Activated T-cell treated with anti-CD3 and anti-CD28 coated beads for 24 hours (primary cell): ENCODE results near the gene NIF3L1.
"Not testable (repeated sequence)": the region's sequence is repeated elsewhere in the genome, so short reads cannot be mapped to it uniquely, and the experiment has no call there.

ENCODE experiments used
- DNase-seq: peaks from one replicate; pipeline ENCODE4 v3.0.0-alpha.2; 2020; ENCODE audit warnings: low read depth

NIF3L1 gene

DNA sequence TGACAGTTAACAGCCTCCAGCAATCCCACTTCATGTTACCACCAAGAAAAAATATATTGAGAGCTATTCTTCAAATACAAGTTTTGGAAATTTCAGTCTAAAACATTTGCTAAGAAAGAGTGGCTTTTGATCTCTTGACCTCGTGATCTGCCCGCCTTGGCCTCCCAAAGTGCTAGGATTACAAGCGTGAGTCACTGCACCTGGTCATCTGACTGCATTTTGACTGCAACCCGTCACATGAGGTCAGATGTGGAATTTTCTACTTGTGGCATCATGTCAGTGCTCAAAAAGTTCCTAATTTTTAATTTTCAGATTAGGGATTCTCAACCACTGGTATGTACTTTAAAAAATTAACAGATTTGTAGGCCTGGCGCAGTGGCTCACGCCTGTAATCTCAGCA lies 15.6 kb upstream of the NIF3L1 start:
- no peak for DNase-seq

GRCh38 chr2:200877443-200877842 lies 11.7 kb upstream of the NIF3L1 start:
- DNase-seq = no peak

DNA sequence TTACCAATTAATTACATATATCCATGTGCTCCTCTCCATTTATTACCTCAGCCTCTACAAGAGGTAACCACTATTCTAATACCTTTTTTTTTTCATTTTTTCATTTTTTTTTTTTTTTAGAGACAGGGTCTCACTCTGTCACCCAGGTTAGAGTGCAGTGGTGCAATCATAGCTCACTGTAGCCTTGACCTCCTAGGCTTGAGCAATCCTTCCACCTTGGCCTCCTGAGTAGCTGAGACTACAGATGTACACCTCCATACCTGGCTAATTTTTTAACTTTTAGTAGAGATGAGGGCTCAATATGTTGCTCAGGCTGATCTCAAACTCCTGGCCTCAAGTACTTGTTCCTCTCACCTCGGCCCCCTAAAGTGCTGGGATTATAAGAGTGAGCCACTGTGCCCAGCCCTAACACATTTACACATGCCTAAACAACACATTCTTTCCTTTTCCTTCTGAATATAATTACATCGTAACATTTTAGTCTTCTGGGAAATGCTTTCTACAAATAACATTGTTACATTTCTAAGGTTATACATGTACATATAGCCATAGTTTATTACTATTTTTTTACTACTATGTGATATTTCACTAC lies 10.8 kb upstream of the NIF3L1 start:
- DNase-seq = no peak

DNA sequence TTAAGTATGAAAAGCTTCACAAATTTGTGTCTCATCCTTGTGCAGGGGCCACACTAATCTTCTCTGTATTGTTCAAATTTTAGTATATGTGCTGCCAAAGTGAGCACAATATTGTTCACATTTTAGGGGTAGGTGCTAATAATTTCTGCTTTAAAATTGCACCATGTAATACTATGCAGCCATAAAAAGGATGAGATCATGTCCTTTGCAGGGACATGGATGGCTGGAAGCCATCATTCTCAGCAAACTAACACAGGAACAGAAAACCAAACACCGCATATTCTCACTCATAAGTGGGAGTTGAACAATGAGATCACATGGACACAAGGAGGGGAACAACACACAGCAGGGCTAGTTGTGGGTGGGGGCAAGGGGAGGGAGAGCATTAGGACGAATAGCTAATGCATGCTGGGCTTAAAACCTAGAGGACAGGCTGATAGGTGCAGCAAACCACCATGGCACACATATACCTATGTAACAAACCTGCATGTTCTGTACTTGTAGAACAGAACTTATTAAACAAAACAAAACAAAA lies 7.4 kb upstream of the NIF3L1 start:
- DNase-seq = not testable (repeated sequence)

DNA sequence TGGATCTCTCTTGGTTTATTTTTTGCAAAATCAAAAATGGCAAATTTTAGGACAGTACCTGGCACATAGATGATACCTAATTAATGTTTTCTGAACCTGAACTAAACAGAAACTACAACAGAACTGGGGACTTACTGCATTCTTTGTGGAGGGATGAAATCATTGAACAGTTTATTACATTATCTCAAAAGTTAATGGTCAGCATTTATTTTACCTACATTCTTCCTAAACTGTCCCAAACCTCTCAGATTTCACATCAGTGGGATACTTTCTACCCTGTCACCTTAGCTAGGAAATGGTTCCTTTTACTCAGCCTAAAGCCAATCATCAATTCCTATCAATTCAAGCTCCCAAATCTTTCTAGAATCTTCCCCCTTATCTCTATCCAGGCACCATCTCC lies 10.3 kb downstream of the NIF3L1 start:
- no peak for DNase-seq

DNA sequence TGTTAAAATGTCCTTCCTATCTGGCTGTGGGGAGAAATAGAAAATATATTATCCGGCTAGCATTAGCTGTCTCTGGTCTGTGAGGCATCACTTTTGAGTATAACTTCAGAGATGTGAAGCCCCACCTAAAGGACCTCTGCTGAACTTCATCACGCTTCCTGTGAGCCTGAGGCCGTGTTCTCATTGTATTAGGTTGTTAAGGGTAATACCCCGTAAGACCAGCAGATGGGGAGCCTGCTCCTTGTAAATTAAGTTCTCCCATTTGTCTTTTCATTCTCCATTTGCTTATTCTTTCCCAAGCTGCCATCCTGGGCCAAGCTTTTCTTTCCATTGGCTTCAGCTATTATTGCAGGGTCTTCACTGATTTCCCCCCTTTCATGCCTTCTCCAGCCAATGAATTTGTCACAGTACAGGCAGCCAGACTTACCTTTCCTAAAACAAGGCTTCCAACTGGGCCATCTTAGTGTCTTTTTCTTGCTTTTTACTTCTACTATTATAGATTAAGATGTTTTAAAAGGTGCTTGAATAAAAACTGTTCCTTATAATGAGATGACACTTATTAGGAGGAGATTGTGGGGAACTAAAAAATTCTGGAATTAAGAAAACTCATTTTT lies 12.4 kb downstream of the NIF3L1 start:
- DNase-seq = peak; percentile 63

- DNase-seq = peak; percentile 26
Observed at GRCh38 chr2:200905618-200906296, 16.6 kb downstream of the NIF3L1 start.

DNA sequence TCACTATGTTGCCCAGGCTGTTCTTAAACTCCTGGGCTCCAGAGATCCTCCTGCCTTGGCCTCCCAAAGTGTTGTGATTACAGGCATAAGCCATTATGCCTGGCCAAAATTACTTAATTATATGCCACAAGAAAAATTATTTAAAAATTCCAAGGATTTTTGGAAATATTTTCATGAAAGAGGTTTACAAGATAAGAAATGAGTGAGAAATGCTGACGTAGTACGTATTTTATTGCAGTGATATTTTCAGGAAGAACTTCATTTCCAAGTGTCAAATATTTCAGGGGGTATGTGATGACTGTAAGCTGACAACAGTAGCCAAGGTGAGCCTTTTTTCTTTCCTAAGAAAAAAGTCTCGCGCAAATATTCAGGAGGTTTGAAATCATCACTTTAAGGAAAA lies 20.8 kb downstream of the NIF3L1 start:
- DNase-seq = no peak

DNA sequence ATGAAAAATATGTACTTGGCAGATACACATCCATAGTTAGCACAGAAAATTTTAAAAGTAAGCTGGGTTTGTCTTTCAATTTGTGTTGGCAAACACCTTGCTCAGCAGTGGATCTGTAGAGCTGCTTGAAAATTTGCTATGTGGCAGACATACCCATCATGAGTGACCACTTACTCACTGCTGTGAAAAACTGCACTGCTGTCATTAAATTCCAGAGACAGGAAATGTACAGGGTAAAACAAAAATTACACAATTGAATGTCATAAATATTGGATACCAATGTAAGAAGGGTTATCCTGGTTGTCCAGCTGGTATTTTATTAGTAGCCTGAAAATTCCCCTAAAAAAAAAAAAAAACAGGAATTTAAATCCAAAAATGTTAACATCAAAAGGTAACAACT lies 24.5 kb downstream of the NIF3L1 start:
- DNase-seq = no peak

DNA sequence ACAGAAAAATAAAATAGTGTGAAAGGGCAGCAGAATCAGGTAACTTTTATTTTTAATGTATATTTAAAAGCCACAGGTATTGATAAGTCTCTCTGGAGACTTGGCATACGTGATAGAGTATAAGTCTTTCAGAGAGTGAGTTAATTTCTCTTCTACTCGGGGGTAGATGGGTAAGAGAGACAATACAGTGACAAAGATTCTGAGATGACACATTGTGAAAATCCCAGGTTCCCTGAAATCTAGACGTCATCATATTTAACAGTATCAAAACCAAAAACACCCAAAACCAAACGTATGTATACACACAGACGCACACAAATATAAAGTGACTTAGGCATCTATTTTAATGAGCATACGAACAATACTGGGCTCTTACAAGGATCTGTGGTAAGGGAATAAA lies 33.3 kb downstream of the NIF3L1 start:
- no peak for DNase-seq

DNA sequence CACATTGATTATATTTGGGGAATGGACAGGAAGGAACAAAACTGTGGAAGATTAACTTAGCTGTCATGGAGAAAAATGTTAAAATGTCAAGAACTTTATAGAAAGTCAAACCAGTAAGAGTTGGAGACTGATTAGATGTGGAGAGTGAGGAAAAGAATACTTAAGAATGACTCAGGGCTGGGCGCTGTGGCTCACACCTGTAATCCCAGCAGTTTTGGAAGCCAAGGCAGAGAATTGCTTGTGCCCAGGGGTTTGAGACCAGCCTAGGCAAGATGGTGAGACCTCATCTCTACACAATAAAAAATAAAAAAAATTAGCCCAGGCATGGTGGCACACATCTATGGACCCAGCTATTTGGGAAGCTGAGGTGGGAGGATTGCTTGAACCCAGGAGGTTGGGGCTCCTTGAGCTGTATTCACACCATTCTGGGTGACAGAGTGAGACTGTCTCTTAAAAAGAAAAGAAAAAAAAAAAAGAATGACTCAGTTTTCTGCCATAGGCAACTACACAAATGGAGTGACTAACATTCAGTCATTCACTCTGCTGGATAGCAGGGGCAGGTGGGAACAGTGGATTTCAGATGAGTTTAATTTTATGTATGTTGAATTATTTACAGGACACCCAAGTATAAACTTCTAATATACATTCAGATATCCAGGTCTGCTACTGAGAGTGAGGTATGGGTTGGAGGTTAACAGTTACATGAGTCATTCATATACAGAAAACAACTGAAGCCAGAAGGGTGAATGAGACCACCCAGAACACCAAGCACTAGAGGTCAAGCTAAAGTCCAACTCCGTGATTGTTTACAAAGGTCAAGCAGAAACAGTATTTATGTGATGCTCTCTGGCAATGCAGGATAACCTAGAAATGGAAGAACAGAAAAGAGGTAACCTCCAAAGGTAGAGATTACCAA lies 40.4 kb downstream of the NIF3L1 start:
- DNase-seq = no peak

DNA sequence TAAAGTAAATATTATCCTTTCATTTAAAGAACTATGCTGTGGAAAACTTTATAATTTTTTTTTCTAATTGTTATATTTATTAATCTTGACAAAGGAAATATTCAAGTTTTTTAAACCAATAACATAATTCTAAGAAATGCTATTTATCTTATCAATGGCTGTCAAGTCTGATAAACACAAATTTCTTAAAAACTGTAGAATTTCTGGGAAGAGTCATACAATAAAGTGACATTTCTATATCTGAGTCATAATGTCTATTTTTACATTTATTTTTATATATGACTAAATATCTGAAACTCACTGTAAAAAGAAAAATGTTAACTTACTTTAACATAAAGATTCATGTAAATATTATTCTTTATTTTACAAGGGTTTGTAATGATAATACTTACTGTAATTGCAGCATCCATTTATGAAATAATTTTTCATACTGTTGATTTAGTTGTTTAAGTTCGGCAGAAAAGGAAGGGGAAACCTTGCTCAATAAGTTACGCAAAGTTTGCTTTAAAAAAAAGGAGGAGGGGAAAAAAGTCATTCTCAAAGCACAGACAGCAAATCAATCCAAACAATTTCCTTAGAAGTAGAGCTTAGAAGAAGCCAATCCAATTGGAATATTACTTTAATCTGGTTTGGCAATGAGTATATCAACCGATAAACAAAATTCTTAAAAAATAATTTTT lies 41.9 kb downstream of the NIF3L1 start:
- no peak for DNase-seq

DNA sequence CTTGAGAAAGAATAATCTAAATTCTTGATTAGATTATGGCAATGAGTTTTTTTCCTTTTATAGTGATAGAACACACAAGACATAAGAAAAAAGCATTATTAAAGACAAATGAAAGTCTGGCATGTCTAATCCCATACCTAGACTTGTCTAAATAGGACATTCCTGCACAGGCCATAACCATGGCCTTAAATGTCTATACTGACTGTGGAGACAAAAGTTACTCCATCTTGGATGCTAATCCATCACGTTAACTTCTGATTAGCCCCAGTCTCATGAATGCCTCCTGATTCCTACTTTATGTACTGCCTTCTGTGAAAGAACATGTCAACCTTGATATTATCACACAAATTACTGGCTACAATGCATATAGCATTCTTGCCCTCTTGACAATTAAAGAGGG lies 50.7 kb downstream of the NIF3L1 start:
- DNase-seq = no peak

- DNase-seq = no peak
Observed at GRCh38 chr2:200943527-200944105, 54.4 kb downstream of the NIF3L1 start.

- DNase-seq = peak; percentile 65
Observed at GRCh38 chr2:200944467-200945394, 55.6 kb downstream of the NIF3L1 start.

GRCh38 chr2:200945395-200945729 lies 56.2 kb downstream of the NIF3L1 start:
- no peak for DNase-seq

DNA sequence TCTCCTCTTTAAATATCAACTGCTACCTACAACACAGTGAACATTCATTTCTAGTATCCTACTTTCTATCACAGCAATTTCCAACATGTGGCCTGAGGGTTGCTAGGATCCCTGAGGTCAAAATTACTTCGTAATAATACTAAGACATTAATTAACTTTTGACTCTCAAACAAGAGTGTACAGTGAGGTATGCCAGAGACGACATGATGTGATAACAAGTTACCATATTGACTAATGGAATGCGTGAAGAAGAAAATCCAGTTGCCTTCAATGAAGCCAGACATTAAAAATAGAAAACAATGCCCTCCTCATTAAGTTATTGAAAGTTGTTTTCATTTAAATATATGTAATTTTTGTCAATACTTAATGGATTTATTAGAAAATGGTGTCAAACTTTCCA lies 61.2 kb downstream of the NIF3L1 start:
- DNase-seq = no peak
